Measurements from ENCODE around the gene KTN1. TPM values are rescaled to one million over a fixed set of nuclear protein-coding genes. Genes with fewer than 3 reads are reported as not detected.

Gene KTN1
- total and polyA plus RNA-seq, 8 donors, result 29.0 to 98.1 (median 71.3) TPM

DNA sequence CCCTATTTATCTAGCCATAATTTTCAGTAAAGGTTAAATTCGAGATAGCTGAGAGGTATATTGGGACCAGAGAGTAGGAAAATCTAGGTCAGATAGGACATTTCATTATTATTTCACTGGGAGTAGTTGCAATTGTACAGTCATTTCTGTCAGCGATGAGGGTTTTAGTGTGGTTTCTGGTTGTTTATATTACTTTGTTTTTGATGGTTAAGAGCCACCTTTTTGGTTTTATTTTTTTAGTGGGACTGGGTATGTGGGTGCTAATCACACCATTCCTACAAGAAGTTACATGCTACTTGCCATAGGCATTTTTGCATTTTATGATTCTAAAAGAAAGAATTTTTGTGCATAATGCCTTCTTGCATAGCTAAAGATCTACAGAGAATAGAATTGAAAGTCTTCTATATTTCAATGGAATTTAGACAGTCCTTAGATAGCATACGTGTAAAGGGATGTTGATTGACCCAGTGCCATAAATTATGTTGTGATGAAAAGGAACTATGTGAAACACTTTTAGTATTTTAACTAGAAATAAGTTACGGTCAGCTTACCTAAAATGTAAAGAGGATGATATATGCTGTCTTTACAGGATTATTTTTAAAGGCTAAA lies 85.2 kb downstream of the KTN1 start:
- Histone ChIP-seq H3K9me3 (no peaks in the 10 kb centered on the region), H3K4me3 (no peak overlapping the region), H3K27ac (no peak overlapping the region), H3K27me3 (no peaks in the 10 kb centered on the region), H3K36me3 (peaks cover 0 to 3% (median 0%) of the 10 kb centered on the region in 3 donors), H3K4me1 (no peaks in the 10 kb centered on the region)
- WGBS, 2 donors, result 84 to 88% methylated on average over 4 of the region's 4 CpGs
- TF ChIP-seq, protein P1, sequence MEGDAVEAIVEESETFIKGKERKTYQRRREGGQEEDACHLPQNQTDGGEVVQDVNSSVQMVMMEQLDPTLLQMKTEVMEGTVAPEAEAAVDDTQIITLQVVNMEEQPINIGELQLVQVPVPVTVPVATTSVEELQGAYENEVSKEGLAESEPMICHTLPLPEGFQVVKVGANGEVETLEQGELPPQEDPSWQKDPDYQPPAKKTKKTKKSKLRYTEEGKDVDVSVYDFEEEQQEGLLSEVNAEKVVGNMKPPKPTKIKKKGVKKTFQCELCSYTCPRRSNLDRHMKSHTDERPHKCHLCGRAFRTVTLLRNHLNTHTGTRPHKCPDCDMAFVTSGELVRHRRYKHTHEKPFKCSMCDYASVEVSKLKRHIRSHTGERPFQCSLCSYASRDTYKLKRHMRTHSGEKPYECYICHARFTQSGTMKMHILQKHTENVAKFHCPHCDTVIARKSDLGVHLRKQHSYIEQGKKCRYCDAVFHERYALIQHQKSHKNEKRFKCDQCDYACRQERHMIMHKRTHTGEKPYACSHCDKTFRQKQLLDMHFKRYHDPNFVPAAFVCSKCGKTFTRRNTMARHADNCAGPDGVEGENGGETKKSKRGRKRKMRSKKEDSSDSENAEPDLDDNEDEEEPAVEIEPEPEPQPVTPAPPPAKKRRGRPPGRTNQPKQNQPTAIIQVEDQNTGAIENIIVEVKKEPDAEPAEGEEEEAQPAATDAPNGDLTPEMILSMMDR (IDR thresholded peaks at IDR 0.05), result no peak
- intact Hi-C loops (cut with DNase I), result no loop called here
- no peak for FAIRE-seq
- no peak for ATAC-seq
- no peak for DNase-seq

DNA sequence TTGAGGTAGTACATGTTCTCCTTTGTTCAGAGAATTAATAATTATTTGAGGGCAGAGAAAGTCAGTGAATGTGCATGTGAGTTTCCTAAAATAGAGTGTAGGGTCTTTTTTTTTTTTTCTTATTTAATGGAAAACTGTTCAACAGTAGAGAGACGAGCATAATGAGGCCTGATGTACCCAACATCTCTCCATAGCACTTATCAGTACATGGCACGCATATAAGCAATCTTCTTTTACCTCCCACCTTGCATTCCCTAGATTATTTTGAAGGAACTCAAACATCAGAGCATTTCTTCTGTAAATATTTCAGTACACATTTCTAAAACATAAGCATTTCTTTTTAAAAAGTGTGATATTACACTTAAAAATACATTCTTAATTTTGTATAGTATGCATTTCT lies 87.8 kb downstream of the KTN1 start:
- H3K4me3 ChIP-seq, result no peak overlapping the region
- H3K36me3 ChIP-seq, result peaks cover 0 to 20% (median 10%) of the 10 kb centered on the region in 3 donors
- TF ChIP-seq, protein P1 (IDR thresholded peaks at IDR 0.05), result no peak
- intact Hi-C loops (cut with DNase I), result no loop called here
- H3K27me3 ChIP-seq, result no peaks in the 10 kb centered on the region
- no peak overlapping the region for H3K27ac ChIP-seq
- ATAC-seq (no peak), DNase-seq (no peak), FAIRE-seq (no peak)
- 73 to 95% methylated on average over 2 of the region's 2 CpGs for WGBS, 2 donors
- no peaks in the 10 kb centered on the region for H3K4me1 ChIP-seq
- no peaks in the 10 kb centered on the region for H3K9me3 ChIP-seq

DNA sequence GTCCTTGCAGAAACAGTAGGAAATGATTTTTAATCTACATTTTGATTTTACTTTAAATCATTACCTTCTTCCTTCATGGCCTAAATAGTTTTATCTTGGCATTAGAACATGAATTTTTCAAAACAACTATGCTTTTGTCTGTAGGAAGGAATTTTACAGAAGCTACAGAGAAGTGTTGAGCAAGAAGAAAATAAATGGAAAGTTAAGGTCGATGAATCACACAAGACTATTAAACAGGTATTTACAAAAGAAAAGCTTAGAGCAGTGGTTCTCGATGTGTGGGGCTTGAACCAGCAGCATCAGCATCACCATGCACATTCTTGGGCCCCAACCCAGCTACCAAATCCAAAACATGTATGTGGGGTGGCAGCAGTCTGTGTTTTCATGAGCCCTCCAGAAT lies 91.6 kb downstream of the KTN1 start:
- intact Hi-C loops (cut with DNase I), result no loop called here

DNA sequence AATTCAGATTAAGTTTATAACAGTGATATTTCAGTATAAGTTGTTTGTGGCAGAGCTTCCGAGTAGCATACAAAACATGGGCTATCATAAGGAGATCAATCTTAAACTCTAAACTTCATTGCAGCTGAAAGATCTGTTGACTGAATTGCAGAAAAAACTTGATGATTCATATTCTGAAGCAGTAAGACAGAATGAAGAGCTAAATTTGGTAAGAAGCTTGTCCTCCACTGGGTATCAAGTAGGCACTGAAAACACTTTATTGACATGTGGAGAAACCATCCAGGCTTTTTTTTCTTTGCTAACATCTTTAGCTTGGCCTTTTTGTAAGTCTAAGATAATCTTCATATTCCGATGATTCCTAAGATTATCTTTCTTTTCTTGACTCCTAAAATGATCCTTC lies 93.0 kb downstream of the KTN1 start:
- Histone ChIP-seq H3K9me3 (no peaks in the 10 kb centered on the region), H3K4me3 (no peak overlapping the region), H3K4me1 (no peaks in the 10 kb centered on the region), H3K27ac (no peak overlapping the region), H3K36me3 (peaks cover 0 to 35% (median 11%) of the 10 kb centered on the region in 3 donors), H3K27me3 (no peaks in the 10 kb centered on the region)
- FAIRE-seq (no peak), ATAC-seq (no peak), DNase-seq (no peak)
- intact Hi-C loops (cut with DNase I), result no loop called here
- TF ChIP-seq, protein P1 (IDR thresholded peaks at IDR 0.05), result no peak
- WGBS, 2 donors, result 69 to 97% methylated on average over 2 of the region's 2 CpGs

More for the DNA sequence above, 91.6 kb downstream of the KTN1 start:
- H3K36me3 ChIP-seq, result peaks cover 0 to 34% (median 11%) of the 10 kb centered on the region in 3 donors
- 60 to 66% methylated on average over 2 of the region's 2 CpGs for WGBS, 2 donors
- no peak for ATAC-seq
- H3K9me3 ChIP-seq, result no peaks in the 10 kb centered on the region
- H3K27me3 ChIP-seq, result no peaks in the 10 kb centered on the region
- no peak overlapping the region for H3K27ac ChIP-seq
- TF ChIP-seq, protein P1 (IDR thresholded peaks at IDR 0.05), result no peak
- no peak overlapping the region for H3K4me3 ChIP-seq
- FAIRE-seq, result no peak
- no peak for DNase-seq
- no peaks in the 10 kb centered on the region for H3K4me1 ChIP-seq

DNA sequence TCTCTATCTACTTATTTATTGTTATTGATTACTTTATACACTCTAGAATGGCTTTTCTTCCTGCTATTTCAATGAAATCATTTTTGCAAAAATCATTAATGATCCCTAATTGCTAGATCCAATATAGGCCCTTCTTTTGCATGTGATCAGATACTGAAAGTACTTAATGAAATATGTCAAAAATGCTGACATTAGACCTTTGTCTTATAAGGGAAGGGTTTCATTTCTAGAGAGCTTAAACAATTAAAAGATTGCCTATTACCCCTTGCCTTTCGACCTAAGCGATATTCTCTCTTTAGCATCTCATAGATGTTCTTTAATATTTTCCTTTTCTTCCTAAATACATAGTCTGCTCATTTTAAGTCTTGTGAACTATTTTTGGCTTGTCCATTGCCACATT lies 101.1 kb downstream of the KTN1 start:
- intact Hi-C loops (cut with DNase I), result no loop called here
- H3K9me3 ChIP-seq, result no peaks in the 10 kb centered on the region
- TF ChIP-seq, protein P1 (IDR thresholded peaks at IDR 0.05), result no peak
- H3K27me3 ChIP-seq, result no peaks in the 10 kb centered on the region
- FAIRE-seq (no peak), DNase-seq (no peak), ATAC-seq (no peak)
- H3K4me3 ChIP-seq, result no peak overlapping the region
- 96 to 98% methylated on average over 2 of the region's 2 CpGs for WGBS, 2 donors
- no peaks in the 10 kb centered on the region for H3K4me1 ChIP-seq
- no peak overlapping the region for H3K27ac ChIP-seq
- H3K36me3 ChIP-seq, result peaks cover 0 to 26% (median 5%) of the 10 kb centered on the region in 3 donors
